Sigmoid colon (tissue), 4 donors: ENCODE results near the gene GRB2.

ENCODE experiments used
- EP300 ChIP-seq, 4 donors: sonication (generic); formaldehyde crosslinking; IDR thresholded peaks; one replicate each; pipeline ENCODE4 v1.6.1; 2017; ENCODE audit warnings: antibody characterized with exemption in 4 of 4
- TF ChIP-seq, protein P1 (sequence below), 4 experiments: fragments of 450-650 bp in 3 of 4; fragments of 200-600 bp in 1 of 4; IDR thresholded peaks; one replicate each; pipeline ENCODE4 v1.5.1; 2016 to 2019; ENCODE audit warnings: antibody characterized with exemption in 4 of 4, mild to moderate bottlenecking in 3 of 4, moderate library complexity in 2 of 4

DNA sequence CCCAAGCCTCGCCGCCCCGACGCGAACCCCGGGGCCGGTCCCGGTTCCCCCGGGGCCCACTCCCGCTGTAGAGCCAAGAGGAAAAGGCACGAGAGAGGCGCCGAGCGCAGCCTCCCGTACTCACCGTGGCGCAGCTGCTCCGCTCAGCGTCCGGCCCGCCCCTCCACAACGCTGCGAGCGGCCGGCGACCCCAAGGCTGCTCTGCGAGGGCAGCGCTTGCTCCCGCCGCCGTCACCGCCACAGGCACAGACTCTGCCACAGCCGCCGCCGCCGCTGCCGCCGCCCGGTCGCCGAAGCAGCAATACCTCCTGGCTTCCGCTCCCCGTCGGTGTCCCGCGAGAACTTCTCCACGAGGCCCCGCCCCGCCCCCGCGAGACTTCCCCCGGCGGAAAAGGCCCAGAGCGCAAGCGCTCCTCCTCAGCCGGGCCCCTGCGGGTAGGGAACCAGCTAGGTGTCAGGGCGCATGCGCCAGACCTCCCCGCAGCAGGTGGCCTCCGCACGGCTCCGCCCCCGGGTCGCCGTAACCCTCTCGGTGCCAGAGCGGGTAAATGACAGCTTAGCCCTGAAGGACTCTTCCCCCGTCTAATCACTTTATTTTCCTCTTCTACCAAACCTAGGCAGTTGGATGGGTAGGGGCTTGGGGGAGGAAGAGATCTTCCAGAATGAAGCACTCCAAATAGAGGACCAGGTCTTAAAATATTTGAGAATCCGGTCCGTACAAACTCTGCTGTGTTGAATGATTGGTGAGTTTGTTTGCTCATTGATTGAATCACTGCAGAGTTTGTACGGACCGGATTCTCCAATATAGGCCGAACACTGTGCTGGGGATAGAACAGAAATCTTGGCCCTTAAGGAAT lies at the start of gene GRB2:
- TF ChIP-seq, protein P1, sequence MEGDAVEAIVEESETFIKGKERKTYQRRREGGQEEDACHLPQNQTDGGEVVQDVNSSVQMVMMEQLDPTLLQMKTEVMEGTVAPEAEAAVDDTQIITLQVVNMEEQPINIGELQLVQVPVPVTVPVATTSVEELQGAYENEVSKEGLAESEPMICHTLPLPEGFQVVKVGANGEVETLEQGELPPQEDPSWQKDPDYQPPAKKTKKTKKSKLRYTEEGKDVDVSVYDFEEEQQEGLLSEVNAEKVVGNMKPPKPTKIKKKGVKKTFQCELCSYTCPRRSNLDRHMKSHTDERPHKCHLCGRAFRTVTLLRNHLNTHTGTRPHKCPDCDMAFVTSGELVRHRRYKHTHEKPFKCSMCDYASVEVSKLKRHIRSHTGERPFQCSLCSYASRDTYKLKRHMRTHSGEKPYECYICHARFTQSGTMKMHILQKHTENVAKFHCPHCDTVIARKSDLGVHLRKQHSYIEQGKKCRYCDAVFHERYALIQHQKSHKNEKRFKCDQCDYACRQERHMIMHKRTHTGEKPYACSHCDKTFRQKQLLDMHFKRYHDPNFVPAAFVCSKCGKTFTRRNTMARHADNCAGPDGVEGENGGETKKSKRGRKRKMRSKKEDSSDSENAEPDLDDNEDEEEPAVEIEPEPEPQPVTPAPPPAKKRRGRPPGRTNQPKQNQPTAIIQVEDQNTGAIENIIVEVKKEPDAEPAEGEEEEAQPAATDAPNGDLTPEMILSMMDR (IDR thresholded peaks at IDR 0.05) = no peak
- TF ChIP-seq EP300 (IDR thresholded peaks at IDR 0.05) = peak in 1 of 4 donors; percentile 57
